Measurements from ENCODE around the gene TUNAR. TPM values are rescaled to one million over a fixed set of nuclear protein-coding genes. Genes with fewer than 3 reads are reported as not detected.

Gene TUNAR
- total RNA-seq, 4 donors from 2014 or later: not detected

DNA sequence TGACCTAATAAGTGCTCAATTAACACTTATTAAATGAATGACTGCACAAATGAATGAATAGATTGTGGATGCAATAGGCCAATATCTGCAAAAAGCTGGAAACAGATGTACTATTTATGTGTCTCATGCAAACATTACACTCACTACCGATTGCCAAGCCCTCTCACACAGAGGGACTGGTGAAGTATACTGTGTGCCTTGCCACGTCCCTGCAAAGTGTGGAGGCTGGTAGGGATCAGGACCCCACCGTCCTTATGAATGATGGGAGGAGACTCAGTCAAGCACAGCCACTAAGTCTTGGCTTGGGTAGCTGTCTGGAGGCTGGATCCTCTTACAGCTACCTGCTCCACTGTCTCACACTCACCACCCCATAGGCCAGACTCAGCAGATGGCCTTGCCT, 3.9 kb upstream of the TUNAR start:
- H3K36me3 ChIP-seq: no peaks in the 10 kb centered on the region
- no peak for DNase-seq
- peaks cover 0 to 11% (median 0%) of the 10 kb centered on the region in 4 donors for H3K4me1 ChIP-seq
- no peak overlapping the region for H3K27ac ChIP-seq
- H3K27me3 ChIP-seq: peaks cover 0 to 15% of the 10 kb centered on the region in 2 donors
- no peaks in the 10 kb centered on the region for H3K9me3 ChIP-seq
- TF ChIP-seq CTCF (IDR thresholded peaks at IDR 0.05) (no peak), POLR2A (IDR thresholded peaks at IDR 0.05) (no peak)
- no peak overlapping the region for H3K4me3 ChIP-seq

DNA sequence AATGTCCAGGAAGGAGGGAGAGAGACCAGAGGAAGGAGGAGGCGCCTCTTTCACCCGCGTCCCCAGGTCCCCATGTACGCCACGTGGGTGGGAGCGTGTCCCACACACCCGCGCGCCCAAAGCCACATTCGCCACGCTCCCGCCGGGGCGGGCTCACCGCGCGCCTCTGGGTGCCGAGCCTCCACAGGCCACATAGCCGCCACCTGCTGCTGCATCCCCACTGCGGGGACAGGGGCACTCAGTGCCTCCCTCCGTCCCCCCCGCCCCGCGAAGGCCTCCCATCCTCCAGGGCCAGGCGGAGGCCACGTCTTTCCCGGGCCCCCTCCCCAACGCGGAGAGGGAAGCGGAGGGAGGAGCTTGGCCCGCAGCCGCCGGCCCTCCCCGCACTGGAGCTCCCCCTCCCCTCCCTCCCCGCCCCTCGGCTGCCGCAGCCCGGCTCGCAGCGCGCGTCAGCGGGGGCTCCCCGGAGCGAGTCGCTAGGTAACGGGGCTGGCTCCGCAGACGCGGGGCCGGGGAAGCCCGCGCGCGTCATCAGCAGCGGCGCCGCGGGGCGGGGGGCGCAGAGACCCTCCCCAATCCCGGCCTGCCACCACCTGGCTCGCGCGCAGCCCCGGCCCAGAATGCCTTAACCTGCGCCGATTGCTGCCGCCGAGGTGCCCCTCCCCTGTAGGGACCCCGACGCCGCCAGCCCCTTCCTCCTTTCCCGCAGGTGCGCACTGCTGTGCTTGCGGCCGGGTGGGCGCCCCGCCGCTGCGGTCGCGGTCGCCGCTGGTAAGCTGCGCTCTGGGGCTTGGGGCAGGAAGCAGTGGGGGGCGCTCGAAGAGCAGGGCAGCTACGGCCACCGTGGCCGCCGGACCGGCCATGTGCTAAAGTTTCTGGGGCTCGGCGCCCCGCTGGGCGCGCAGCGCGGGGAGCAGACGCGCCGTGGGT, 536 bp upstream of the TUNAR start:
- H3K27ac ChIP-seq: no peak overlapping the region
- H3K4me3 ChIP-seq: peak overlapping the region in 2 of 4 donors; percentile 22 to 31
- no peaks in the 10 kb centered on the region for H3K36me3 ChIP-seq
- no peaks in the 10 kb centered on the region for H3K9me3 ChIP-seq
- peaks cover 0 to 15% of the 10 kb centered on the region in 2 donors for H3K27me3 ChIP-seq
- TF ChIP-seq CTCF (IDR thresholded peaks at IDR 0.05): no peak
- no peak for TF ChIP-seq POLR2A (IDR thresholded peaks at IDR 0.05)
- H3K4me1 ChIP-seq: peaks cover 0 to 11% (median 0%) of the 10 kb centered on the region in 4 donors
- no peak for DNase-seq

GRCh38 chr14:95877633-95878032, 1.0 kb downstream of the TUNAR start:
- Histone ChIP-seq H3K4me1 (peaks cover 0 to 11% (median 0%) of the 10 kb centered on the region in 4 donors), H3K4me3 (no peak overlapping the region), H3K9me3 (no peaks in the 10 kb centered on the region), H3K27ac (no peak overlapping the region), H3K27me3 (peaks cover 0 to 15% of the 10 kb centered on the region in 2 donors), H3K36me3 (no peaks in the 10 kb centered on the region)
- TF ChIP-seq CTCF (IDR thresholded peaks at IDR 0.05) (no peak), POLR2A (IDR thresholded peaks at IDR 0.05) (no peak)
- no peak for DNase-seq

DNA sequence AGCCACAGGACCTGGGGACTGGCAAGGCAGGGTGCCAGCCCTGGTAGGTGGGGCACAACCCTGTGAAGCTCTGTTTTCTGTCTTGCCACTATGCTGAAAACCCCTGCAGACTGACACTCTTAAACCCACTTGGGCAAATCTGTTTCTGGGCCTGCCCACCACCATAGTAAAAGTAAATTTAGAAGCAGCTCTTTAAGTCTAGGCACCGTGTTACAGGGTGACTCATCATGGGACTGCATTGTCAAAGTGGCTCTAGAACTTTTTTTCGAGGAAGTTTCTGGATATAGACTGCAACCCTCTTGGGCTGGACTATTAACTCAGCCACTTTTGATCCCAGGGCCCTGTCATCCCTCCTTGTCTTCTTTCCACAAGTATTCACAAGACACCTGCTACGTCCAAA, 7.7 kb downstream of the TUNAR start:
- Histone ChIP-seq H3K27ac (no peak overlapping the region), H3K4me3 (no peak overlapping the region), H3K4me1 (no peaks in the 10 kb centered on the region), H3K36me3 (no peaks in the 10 kb centered on the region), H3K27me3 (no peaks in the 10 kb centered on the region), H3K9me3 (no peaks in the 10 kb centered on the region)
- no peak for TF ChIP-seq CTCF (IDR thresholded peaks at IDR 0.05)
- no peak for TF ChIP-seq POLR2A (IDR thresholded peaks at IDR 0.05)
- no peak for DNase-seq

GRCh38 chr14:95885278-95885677, 8.6 kb downstream of the TUNAR start:
- Histone ChIP-seq H3K27me3 (no peaks in the 10 kb centered on the region), H3K9me3 (no peaks in the 10 kb centered on the region), H3K4me3 (no peak overlapping the region), H3K4me1 (no peaks in the 10 kb centered on the region), H3K27ac (no peak overlapping the region), H3K36me3 (no peaks in the 10 kb centered on the region)
- no peak for DNase-seq
- no peak for TF ChIP-seq POLR2A (IDR thresholded peaks at IDR 0.05)
- TF ChIP-seq CTCF (IDR thresholded peaks at IDR 0.05): no peak
